ENCODE measurements around the gene RNF180.

Gene RNF180

GRCh38 chr5:64165500-64166200, at the start of gene RNF180:
RNF180 (plus strand) TSS chr5:64165843; CDS start chr5:64200808, 34,965 bp downstream.
- peak; percentile 34 for DNase-seq

GRCh38 chr5:64125521-64125920, 40.1 kb upstream of the RNF180 start:
- no peak for DNase-seq

- no peak for DNase-seq
Measured at GRCh38 chr5:64126202-64126741, 39.4 kb upstream of the RNF180 start.

GRCh38 chr5:64140018-64140417, 25.6 kb upstream of the RNF180 start:
- no peak for DNase-seq

- DNase-seq = no peak
Measured at GRCh38 chr5:64144425-64145215, 21.0 kb upstream of the RNF180 start.

GRCh38 chr5:64145216-64145895, 20.3 kb upstream of the RNF180 start:
- no peak for DNase-seq

GRCh38 chr5:64147379-64147778, 18.3 kb upstream of the RNF180 start:
- DNase-seq = no peak

- DNase-seq = peak; percentile 6
Measured at GRCh38 chr5:64147849-64148441, 17.7 kb upstream of the RNF180 start.

- DNase-seq = no peak
Measured at GRCh38 chr5:64149268-64149667, 16.4 kb upstream of the RNF180 start.

GRCh38 chr5:64149857-64150521, 15.7 kb upstream of the RNF180 start:
- DNase-seq = no peak

GRCh38 chr5:64156261-64156660, 9.4 kb upstream of the RNF180 start:
- no peak for DNase-seq

- DNase-seq = no peak
Measured at GRCh38 chr5:64158827-64159226, 6.8 kb upstream of the RNF180 start.

- no peak for DNase-seq
Measured at GRCh38 chr5:64160201-64160600, 5.4 kb upstream of the RNF180 start.

- DNase-seq = no peak
Measured at GRCh38 chr5:64161420-64161819, 4.2 kb upstream of the RNF180 start.

GRCh38 chr5:64163135-64163534, 2.5 kb upstream of the RNF180 start:
- DNase-seq = no peak

- no peak for DNase-seq
Measured at GRCh38 chr5:64163746-64164145, 1.9 kb upstream of the RNF180 start.

- DNase-seq = no peak
Measured at GRCh38 chr5:64164166-64164565, 1.5 kb upstream of the RNF180 start.

GRCh38 chr5:64165160-64165499, 513 bp upstream of the RNF180 start:
- DNase-seq = peak; percentile 19

GRCh38 chr5:64166201-64166959, 737 bp downstream of the RNF180 start:
- DNase-seq = no peak

GRCh38 chr5:64176301-64176700, 10.7 kb downstream of the RNF180 start:
- DNase-seq = no peak

GRCh38 chr5:64180661-64181343, 15.2 kb downstream of the RNF180 start:
- DNase-seq = no peak
